HepG2 (cell line): ENCODE measurements around the gene FOXA3. TPM values are rescaled to one million over a fixed set of nuclear protein-coding genes. Genes with fewer than 3 reads are reported as not detected.

Source experiments
- AFF4 ChIP-seq: sonication (generic); formaldehyde crosslinking; IDR thresholded peaks from 2 replicates; pipeline ENCODE4 v1.4.0; 2020; ENCODE audit warnings: missing genetic modification reagents
- ARID2 ChIP-seq: sonication (generic); formaldehyde crosslinking; IDR thresholded peaks from 2 replicates; pipeline ENCODE4 v1.8.1; 2022; ENCODE audit warnings: mild to moderate bottlenecking, missing genetic modification reagents, borderline replicate concordance
- CCDC6 ChIP-seq: sonication (generic); formaldehyde crosslinking; IDR thresholded peaks from 2 replicates; pipeline ENCODE4 v1.8.1; 2022; ENCODE audit warnings: mild to moderate bottlenecking, missing genetic modification reagents, moderate library complexity
- ERF ChIP-seq: IDR thresholded peaks from 2 replicates; pipeline ENCODE4 v1.6.1; 2018; ENCODE audit warnings: missing biosample characterization, missing genetic modification reagents
- FOXC1 ChIP-seq: sonication (generic); formaldehyde crosslinking; IDR thresholded peaks from 2 replicates; pipeline ENCODE4 v1.8.0; 2022; ENCODE audit warnings: mild to moderate bottlenecking, missing genetic modification reagents, borderline replicate concordance
- MLX ChIP-seq: IDR thresholded peaks from 2 replicates; pipeline ENCODE4 v1.6.1; 2016
- ONECUT2 ChIP-seq: sonication (generic); formaldehyde crosslinking; IDR thresholded peaks from 2 replicates; pipeline ENCODE4 v1.4.0; 2020; ENCODE audit warnings: missing genetic modification reagents
- PHF5A ChIP-seq: IDR thresholded peaks from one replicate; pipeline ENCODE4 v1.6.1; 2018; ENCODE audit warnings: low read depth, missing genetic modification reagents; ENCODE audit not compliant: unreplicated experiment
- RBAK ChIP-seq: sonication (generic); formaldehyde crosslinking; IDR thresholded peaks from 2 replicates; pipeline ENCODE4 v1.5.1; 2020; ENCODE audit warnings: mild to moderate bottlenecking, missing genetic modification reagents
- SIX4 ChIP-seq: sonication (generic); formaldehyde crosslinking; IDR thresholded peaks from 2 replicates; pipeline ENCODE4 v1.4.0; 2020; ENCODE audit warnings: missing genetic modification reagents
- SMAD1 ChIP-seq: sonication (generic); formaldehyde crosslinking; IDR thresholded peaks from 2 replicates; pipeline ENCODE4 v1.4.0; 2020; ENCODE audit warnings: missing genetic modification reagents, low read depth, mild to moderate bottlenecking, borderline replicate concordance
- SMAD3 ChIP-seq: sonication (generic); formaldehyde crosslinking; IDR thresholded peaks from 2 replicates; pipeline ENCODE4 v1.4.0; 2020; ENCODE audit warnings: missing genetic modification reagents
- TRAFD1 ChIP-seq: sonication (generic); formaldehyde crosslinking; IDR thresholded peaks from 2 replicates; pipeline ENCODE4 v1.5.1; 2020; ENCODE audit warnings: missing genetic modification reagents, mild to moderate bottlenecking, borderline replicate concordance
- XRCC5 ChIP-seq: fragments of 200-400 bp; formaldehyde crosslinking; optimal IDR thresholded peaks from 2 replicates; pipeline ENCODE3; 2017; ENCODE audit warnings: mild to moderate bottlenecking, low read length
- ZBTB7A ChIP-seq: sonication (generic); formaldehyde crosslinking; IDR thresholded peaks from 2 replicates; pipeline ENCODE4 v1.8.0; 2022; ENCODE audit warnings: mild to moderate bottlenecking, missing genetic modification reagents
- ZFP1 ChIP-seq: IDR thresholded peaks from 2 replicates; pipeline ENCODE4 v1.6.1; 2016
- ZNF18 ChIP-seq: sonication (generic); formaldehyde crosslinking; IDR thresholded peaks from 2 replicates; pipeline ENCODE4 v1.8.0; 2022; ENCODE audit warnings: mild to moderate bottlenecking, missing genetic modification reagents; ENCODE audit not compliant: insufficient replicate concordance
- ZNF275 ChIP-seq: sonication (generic); formaldehyde crosslinking; IDR thresholded peaks from 2 replicates; pipeline ENCODE4 v1.8.0; 2022; ENCODE audit warnings: missing genetic modification reagents, mild to moderate bottlenecking, inconsistent platforms, borderline replicate concordance
- ZNF276 ChIP-seq: sonication (generic); formaldehyde crosslinking; IDR thresholded peaks from 2 replicates; pipeline ENCODE4 v1.4.0; 2020; ENCODE audit warnings: mild to moderate bottlenecking, low read depth, missing genetic modification reagents
- ZNF605 ChIP-seq: sonication (generic); formaldehyde crosslinking; IDR thresholded peaks from 2 replicates; pipeline ENCODE4 v1.8.0; 2022; ENCODE audit warnings: mild to moderate bottlenecking, missing genetic modification reagents
- polyA plus RNA-seq, 8 experiments: library from polyadenylated mRNA; depleted of rRNA in 3 of 8; stranded (reverse) in 7 of 8; unstranded in 1 of 8; fragments of >200 nt; fragmentation: Illumina TruSeq in 4 of 8; extraction: Trizol in 4 of 8; gene quantifications; 2 replicates each; pipeline versions ENCODE4 v1.2.1 to v1.2.3, GENCODE V29; 2011 to 2016; ENCODE audit warnings: low read depth in 4 of 8, missing spikeins in 1 of 8, mixed read lengths in 1 of 8; ENCODE audit not compliant: insufficient read depth in 1 of 8
- total RNA-seq, 5 experiments: library from RNA; depleted of rRNA; stranded (reverse); fragments of >200 nt; fragmentation: Illumina TruSeq; extraction: Trizol; gene quantifications; 2 replicates each; pipeline ENCODE4 v1.2.3, GENCODE V29; 2016; ENCODE audit warnings: low read depth in 1 of 5

The FOXA3 gene
- total and polyA plus RNA-seq, 2 of the 13 experiments (the other 11 are each of a cell fraction or from before 2014, with no cell fraction given) = 29.8 to 47.6 TPM

GRCh38 chr19:45895519-45895972, 31.4 kb downstream of the FOXA3 start (continued):
- no peak; the same call in 1 of the 2 replicates for TF ChIP-seq ZNF275 (CRISPR knock-in tag)
- no peak for TF ChIP-seq AFF4 (CRISPR knock-in tag)
- TF ChIP-seq SMAD1 (CRISPR knock-in tag) = no peak
- TF ChIP-seq XRCC5 = peak; percentile 33
- TF ChIP-seq ZNF18 (CRISPR knock-in tag) = peak; percentile 79
- TF ChIP-seq PHF5A (CRISPR knock-in tag) = no peak
- no peak for TF ChIP-seq SMAD3 (CRISPR knock-in tag)
- TF ChIP-seq SIX4 (CRISPR knock-in tag) = no peak
- 0 out of 2 replicates have a peak, but pooled peaks have one; percentile 20 for TF ChIP-seq ZNF605 (CRISPR knock-in tag)
- TF ChIP-seq ARID2 (CRISPR knock-in tag) = 0 out of 2 replicates have a peak, but pooled peaks have one; percentile 31
- no peak for TF ChIP-seq RBAK (CRISPR knock-in tag)
- TF ChIP-seq ZFP1 (CRISPR knock-in tag) = no peak
- TF ChIP-seq FOXC1 (CRISPR knock-in tag) = no peak
- 0 out of 2 replicates have a peak, but pooled peaks have one; percentile 36 for TF ChIP-seq ZNF276 (CRISPR knock-in tag)
- no peak for TF ChIP-seq ZBTB7A (CRISPR knock-in tag)
- TF ChIP-seq TRAFD1 (CRISPR knock-in tag) = no peak
- no peak for TF ChIP-seq ONECUT2 (CRISPR knock-in tag)
- TF ChIP-seq ERF (CRISPR knock-in tag) = peak; percentile 15; the same call in 1 of the 2 replicates
- no peak; the same call in 1 of the 2 replicates for TF ChIP-seq CCDC6 (CRISPR knock-in tag)
- no peak for TF ChIP-seq MLX (CRISPR knock-in tag)
